Upper lobe of right lung (tissue), 1 donor: ENCODE data around the gene PFKFB4. TPM values are rescaled to one million over a fixed set of nuclear protein-coding genes. Genes with fewer than 3 reads are reported as not detected.

Source experiments
- ATAC-seq: fragments of 200-7000 bp; cut with Tn5 transposase; one replicate; pipeline ENCODE4 v1.9.1; 2020; ENCODE audit warnings: mild to moderate bottlenecking, moderate library complexity
- DNase-seq: peaks from one replicate; pipeline ENCODE4 v3.0.0-alpha.2; 2020
- H3K27ac ChIP-seq: fragments of 200-600 bp; one replicate; pipeline ENCODE4 v1.8.0; 2022
- H3K27me3 ChIP-seq: fragments of 200-600 bp; one replicate; pipeline ENCODE4 v1.8.0; 2022; ENCODE audit warnings: mild to moderate bottlenecking
- H3K36me3 ChIP-seq: fragments of 200-600 bp; one replicate; pipeline ENCODE4 v1.8.0; 2022
- H3K4me1 ChIP-seq: fragments of 200-600 bp; one replicate; pipeline ENCODE4 v1.8.0; 2022
- H3K4me3 ChIP-seq: fragments of 200-600 bp; one replicate; pipeline ENCODE4 v1.8.0; 2022; ENCODE audit warnings: mild to moderate bottlenecking
- H3K9me3 ChIP-seq: fragments of 200-600 bp; one replicate; pipeline ENCODE4 v1.8.0; 2022
- intact Hi-C: fragments of 100-400 bp; cut with DNase I; formaldehyde crosslinking; loops from one replicate; pipeline ENCODE4 v1.11.0; 2022
- total RNA-seq: library from RNA; stranded (reverse); fragmentation: NEBNext Ultra II Directional; extraction: Animal tissue kit (Norgen Biotek cat#: 25700); gene quantifications from one replicate; pipeline ENCODE4 v1.2.1, GENCODE V29; 2021
- TF ChIP-seq, protein P1 (sequence below): fragments of 200-600 bp; IDR thresholded peaks from one replicate; pipeline ENCODE4 v1.8.0; 2022; ENCODE audit warnings: antibody characterized with exemption
- donor health status: DM: no; HTN: yes; CAD: no; lungs with severe emphysema.

Gene PFKFB4
- total RNA-seq, 1 donor from 2014 or later: 11.0 TPM

DNA sequence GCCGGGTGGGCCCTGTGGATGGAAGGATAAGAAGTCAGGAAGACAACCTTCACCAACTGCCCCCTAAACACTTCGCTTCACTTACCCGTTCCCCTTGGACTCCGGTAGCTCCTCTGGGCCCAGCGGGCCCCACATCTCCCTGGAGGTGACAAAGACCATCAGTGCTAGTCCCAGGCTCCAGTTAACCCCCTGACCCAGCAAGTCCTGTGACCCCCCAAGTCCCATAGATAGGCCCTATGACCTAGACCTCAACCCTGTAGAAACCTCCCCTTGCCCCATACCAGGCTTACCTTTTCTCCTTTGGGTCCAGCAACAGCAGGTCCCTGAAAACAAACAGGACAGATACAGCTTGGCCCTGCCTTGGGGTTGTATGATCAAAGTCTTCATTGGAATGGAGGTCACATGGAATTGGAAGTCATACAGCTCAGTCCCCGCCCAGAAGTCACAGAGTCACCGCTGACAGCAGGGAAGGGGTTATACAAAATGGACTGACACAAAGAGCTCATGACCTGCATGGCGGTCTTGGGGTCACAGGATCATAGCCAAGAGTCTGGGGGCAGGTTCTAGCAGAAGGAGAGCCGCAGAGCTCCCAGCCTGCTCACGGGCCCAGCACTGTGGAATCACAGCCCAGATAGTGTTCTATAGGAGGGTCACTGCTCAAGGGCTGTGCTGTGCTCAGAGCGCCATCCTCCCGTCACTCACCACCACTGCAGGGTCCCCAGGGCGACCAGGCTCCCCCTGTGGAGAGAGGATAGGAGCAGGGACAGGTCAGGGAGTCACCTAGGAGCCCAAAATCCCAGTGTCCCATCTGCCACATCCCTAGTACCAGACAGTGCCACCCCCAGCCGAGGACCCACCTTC lies 25.2 kb upstream of the PFKFB4 start:
- no peaks in the 10 kb centered on the region for H3K36me3 ChIP-seq
- no peak overlapping the region for H3K4me3 ChIP-seq
- no peak for ATAC-seq
- H3K27me3 ChIP-seq: no peaks in the 10 kb centered on the region
- intact Hi-C loops: no loop called here
- no peaks in the 10 kb centered on the region for H3K4me1 ChIP-seq
- H3K9me3 ChIP-seq: no peaks in the 10 kb centered on the region
- H3K27ac ChIP-seq: no peak overlapping the region
- TF ChIP-seq, protein P1, sequence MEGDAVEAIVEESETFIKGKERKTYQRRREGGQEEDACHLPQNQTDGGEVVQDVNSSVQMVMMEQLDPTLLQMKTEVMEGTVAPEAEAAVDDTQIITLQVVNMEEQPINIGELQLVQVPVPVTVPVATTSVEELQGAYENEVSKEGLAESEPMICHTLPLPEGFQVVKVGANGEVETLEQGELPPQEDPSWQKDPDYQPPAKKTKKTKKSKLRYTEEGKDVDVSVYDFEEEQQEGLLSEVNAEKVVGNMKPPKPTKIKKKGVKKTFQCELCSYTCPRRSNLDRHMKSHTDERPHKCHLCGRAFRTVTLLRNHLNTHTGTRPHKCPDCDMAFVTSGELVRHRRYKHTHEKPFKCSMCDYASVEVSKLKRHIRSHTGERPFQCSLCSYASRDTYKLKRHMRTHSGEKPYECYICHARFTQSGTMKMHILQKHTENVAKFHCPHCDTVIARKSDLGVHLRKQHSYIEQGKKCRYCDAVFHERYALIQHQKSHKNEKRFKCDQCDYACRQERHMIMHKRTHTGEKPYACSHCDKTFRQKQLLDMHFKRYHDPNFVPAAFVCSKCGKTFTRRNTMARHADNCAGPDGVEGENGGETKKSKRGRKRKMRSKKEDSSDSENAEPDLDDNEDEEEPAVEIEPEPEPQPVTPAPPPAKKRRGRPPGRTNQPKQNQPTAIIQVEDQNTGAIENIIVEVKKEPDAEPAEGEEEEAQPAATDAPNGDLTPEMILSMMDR: no peak
- DNase-seq: no peak

DNA sequence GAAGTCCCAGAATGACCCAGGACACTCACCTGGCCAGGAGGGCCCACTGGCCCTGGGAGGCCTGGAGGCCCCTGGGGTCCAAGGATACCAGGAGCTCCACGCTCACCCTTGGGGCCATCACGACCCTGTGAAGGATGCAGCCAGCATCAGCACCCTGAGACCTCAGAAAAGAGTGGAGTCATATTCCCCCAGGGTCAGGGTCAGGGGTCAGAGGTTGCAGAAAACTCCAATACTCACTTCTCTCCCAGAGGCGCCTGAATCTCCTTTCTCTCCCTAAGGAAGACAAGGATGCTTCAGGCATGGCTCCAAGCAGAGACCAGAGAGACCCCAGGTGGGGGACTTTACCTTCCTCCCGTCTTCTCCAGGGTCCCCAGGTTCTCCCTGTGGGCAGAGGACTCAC lies 20.0 kb upstream of the PFKFB4 start:
- H3K4me3 ChIP-seq: no peak overlapping the region
- intact Hi-C loops: no loop called here
- no peaks in the 10 kb centered on the region for H3K9me3 ChIP-seq
- no peak overlapping the region for H3K27ac ChIP-seq
- H3K36me3 ChIP-seq: no peaks in the 10 kb centered on the region
- TF ChIP-seq, protein P1: no peak
- DNase-seq (no peak), ATAC-seq (no peak)
- H3K27me3 ChIP-seq: no peaks in the 10 kb centered on the region
- H3K4me1 ChIP-seq: no peaks in the 10 kb centered on the region

DNA sequence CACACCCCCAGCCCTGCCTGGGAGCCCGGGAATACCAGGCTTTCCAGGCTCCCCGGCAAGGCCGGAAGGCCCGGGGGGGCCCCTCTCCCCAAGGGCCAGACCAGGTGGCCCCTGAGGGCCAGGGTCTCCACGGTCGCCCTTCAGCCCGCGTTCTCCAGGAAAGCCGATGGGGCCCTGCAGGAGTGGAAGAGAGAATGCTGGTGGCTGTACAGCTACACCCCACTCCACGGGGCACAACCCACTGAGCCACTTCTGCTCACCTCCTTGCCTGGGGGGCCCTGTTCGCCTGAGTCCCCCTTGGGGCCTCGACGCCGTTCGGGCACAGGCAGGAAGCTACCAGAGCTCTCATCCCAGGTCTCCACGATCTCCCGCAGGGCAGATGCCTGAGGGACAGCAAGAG lies 18.8 kb upstream of the PFKFB4 start:
- intact Hi-C loops: no loop called here
- DNase-seq (no peak), ATAC-seq (no peak)

DNA sequence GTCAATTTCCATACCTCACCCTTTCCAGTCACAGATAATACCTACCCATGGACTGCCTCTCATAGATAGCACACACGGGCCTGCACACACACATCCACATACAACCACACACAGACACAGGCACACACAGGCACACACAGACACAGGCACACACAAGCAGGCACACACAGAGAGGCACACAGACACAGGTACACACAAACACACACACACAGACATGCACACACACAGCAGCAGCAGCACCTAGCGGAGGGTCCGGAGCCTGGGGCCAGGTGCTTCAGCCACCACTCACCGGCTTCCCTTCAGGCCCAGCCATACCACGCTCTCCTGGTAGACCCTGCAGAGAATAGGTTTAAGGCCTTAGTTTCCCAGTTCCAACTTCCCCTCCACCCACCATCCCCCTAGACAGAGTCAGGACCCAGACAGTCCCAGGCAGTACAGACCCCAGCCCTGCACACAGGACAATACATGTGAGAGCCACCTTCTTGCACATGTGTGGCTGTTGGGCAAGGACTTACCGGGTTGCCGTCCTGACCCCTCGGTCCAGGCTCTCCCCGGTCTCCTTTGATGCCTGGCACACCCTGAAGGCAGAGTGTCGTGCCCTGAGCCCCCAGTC lies 17.5 kb upstream of the PFKFB4 start:
- no peak for DNase-seq
- Histone ChIP-seq H3K9me3 (no peaks in the 10 kb centered on the region), H3K36me3 (no peaks in the 10 kb centered on the region), H3K27me3 (no peaks in the 10 kb centered on the region), H3K27ac (no peak overlapping the region), H3K4me1 (no peaks in the 10 kb centered on the region), H3K4me3 (no peak overlapping the region)
- intact Hi-C loops: no loop called here
- TF ChIP-seq, protein P1: no peak
- ATAC-seq: no peak

More for the DNA sequence above, 18.8 kb upstream of the PFKFB4 start:
- Histone ChIP-seq H3K4me3 (no peak overlapping the region), H3K27ac (no peak overlapping the region), H3K36me3 (no peaks in the 10 kb centered on the region), H3K4me1 (no peaks in the 10 kb centered on the region), H3K9me3 (no peaks in the 10 kb centered on the region), H3K27me3 (no peaks in the 10 kb centered on the region)
- TF ChIP-seq, protein P1: no peak

DNA sequence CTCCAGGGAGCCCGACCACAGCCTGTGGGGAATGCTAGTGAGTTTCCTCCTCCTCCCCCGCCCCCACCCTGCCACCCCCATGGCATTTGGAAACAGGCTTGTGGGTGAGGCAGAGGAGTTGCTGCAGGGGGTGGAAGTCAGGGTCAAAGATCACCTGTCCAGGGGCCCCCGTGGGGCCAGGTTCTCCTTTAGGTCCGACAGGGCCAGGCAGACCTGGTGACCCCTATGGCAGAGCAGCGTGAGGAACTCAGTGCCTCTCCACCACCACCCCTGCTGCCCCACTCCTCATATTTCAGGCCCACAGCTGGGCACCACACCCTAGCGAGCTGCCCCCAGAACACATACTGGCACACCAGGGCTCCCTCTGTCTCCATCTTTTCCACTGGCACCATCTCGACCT lies 15.9 kb upstream of the PFKFB4 start:
- Histone ChIP-seq H3K27me3 (no peaks in the 10 kb centered on the region), H3K4me3 (no peak overlapping the region), H3K36me3 (no peaks in the 10 kb centered on the region), H3K4me1 (no peaks in the 10 kb centered on the region), H3K9me3 (no peaks in the 10 kb centered on the region), H3K27ac (no peak overlapping the region)
- TF ChIP-seq, protein P1: no peak
- ATAC-seq (no peak), DNase-seq (no peak)
- intact Hi-C loops: no loop called here
